ENCODE data around the gene PRPF39.

- TF ChIP-seq, protein P1, sequence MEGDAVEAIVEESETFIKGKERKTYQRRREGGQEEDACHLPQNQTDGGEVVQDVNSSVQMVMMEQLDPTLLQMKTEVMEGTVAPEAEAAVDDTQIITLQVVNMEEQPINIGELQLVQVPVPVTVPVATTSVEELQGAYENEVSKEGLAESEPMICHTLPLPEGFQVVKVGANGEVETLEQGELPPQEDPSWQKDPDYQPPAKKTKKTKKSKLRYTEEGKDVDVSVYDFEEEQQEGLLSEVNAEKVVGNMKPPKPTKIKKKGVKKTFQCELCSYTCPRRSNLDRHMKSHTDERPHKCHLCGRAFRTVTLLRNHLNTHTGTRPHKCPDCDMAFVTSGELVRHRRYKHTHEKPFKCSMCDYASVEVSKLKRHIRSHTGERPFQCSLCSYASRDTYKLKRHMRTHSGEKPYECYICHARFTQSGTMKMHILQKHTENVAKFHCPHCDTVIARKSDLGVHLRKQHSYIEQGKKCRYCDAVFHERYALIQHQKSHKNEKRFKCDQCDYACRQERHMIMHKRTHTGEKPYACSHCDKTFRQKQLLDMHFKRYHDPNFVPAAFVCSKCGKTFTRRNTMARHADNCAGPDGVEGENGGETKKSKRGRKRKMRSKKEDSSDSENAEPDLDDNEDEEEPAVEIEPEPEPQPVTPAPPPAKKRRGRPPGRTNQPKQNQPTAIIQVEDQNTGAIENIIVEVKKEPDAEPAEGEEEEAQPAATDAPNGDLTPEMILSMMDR (IDR thresholded peaks at IDR 0.05) = no peak
- TF ChIP-seq POLR2AphosphoS5 (IDR thresholded peaks at IDR 0.05) = no peak
- TF ChIP-seq POLR2A (IDR thresholded peaks at IDR 0.05) = no peak
Measured at GRCh38 chr14:45133683-45134050, 49.8 kb downstream of the PRPF39 start.
